ENCODE data around the gene SMIM35.

The SMIM35 gene

GRCh38 chr11:118084656-118085055 lies 2.1 kb downstream of the SMIM35 start (continued):
- TF ChIP-seq ZFP3 (tag by site-specific recombination; IDR thresholded peaks at IDR 0.05; ENCODE audit: low read depth), result no peak

GRCh38 chr11:118084247-118084646 lies 2.5 kb downstream of the SMIM35 start:
- ChIA-PET POLR2A (no interaction called here), CTCF (no interaction called here)
- no peaks in the 10 kb centered on the region for H3K36me3 ChIP-seq (ENCODE audit: control insufficient read depth in 2 of 2, insufficient read depth in 1 of 2, low read length in 2 of 2)
- no peak overlapping the region for H3K4me3 ChIP-seq (ENCODE audit: low read depth, low read length)
- no peak for TF ChIP-seq ZNF747 (tag by site-specific recombination; IDR thresholded peaks at IDR 0.05)
- no peak for TF ChIP-seq ZNF544 (tag by site-specific recombination; IDR thresholded peaks at IDR 0.05)
- no peak for TF ChIP-seq ZNF280C (tag by site-specific recombination; IDR thresholded peaks at IDR 0.05)
- TF ChIP-seq OVOL3 (tag by site-specific recombination; IDR thresholded peaks at IDR 0.05), result no peak
- no peak for TF ChIP-seq REPIN1 (tag by site-specific recombination; IDR thresholded peaks at IDR 0.05; ENCODE audit: low read depth)
- no peak for TF ChIP-seq PRDM1 (tag by site-specific recombination; IDR thresholded peaks at IDR 0.05)
- no peak for TF ChIP-seq ZBTB7A (tag by site-specific recombination; IDR thresholded peaks at IDR 0.05; ENCODE audit: low read depth)
- no peak for TF ChIP-seq ZNF701 (tag by site-specific recombination; IDR thresholded peaks at IDR 0.05)
- no peak for TF ChIP-seq FEZF1 (tag by site-specific recombination; IDR thresholded peaks at IDR 0.05)
- TF ChIP-seq KLF17 (tag by site-specific recombination; IDR thresholded peaks at IDR 0.05), result no peak
- H3K27ac ChIP-seq (ENCODE audit: extremely low read depth, low read depth, low read length), result no peak overlapping the region
- H3K9me3 ChIP-seq (ENCODE audit: control insufficient read depth, insufficient read depth, low read depth, low read length), result no peaks in the 10 kb centered on the region
- H3K4me1 ChIP-seq (ENCODE audit: control insufficient read depth, insufficient read depth, low read length), result no peaks in the 10 kb centered on the region

GRCh38 chr11:118082880-118083552 lies 3.7 kb downstream of the SMIM35 start:
- Histone ChIP-seq H3K4me3 (ENCODE audit: low read depth, low read length) (no peak overlapping the region), H3K4me1 (ENCODE audit: control insufficient read depth, insufficient read depth, low read length) (no peaks in the 10 kb centered on the region), H3K36me3 (ENCODE audit: control insufficient read depth in 2 of 2, insufficient read depth in 1 of 2, low read length in 2 of 2) (no peaks in the 10 kb centered on the region), H3K9me3 (ENCODE audit: control insufficient read depth, insufficient read depth, low read depth, low read length) (no peaks in the 10 kb centered on the region), H3K27ac (ENCODE audit: extremely low read depth, low read depth, low read length) (no peak overlapping the region)
- TF ChIP-seq ZNF645 (tag by site-specific recombination; IDR thresholded peaks at IDR 0.05) (no peak), SCRT2 (tag by site-specific recombination; IDR thresholded peaks at IDR 0.05) (no peak), HOXC10 (CRISPR knock-in tag; IDR thresholded peaks at IDR 0.05) (no peak), ZNF514 (tag by site-specific recombination; IDR thresholded peaks at IDR 0.05) (no peak), SALL2 (tag by site-specific recombination; IDR thresholded peaks at IDR 0.05; ENCODE audit: borderline replicate concordance) (no peak)
- ChIA-PET POLR2A (interaction anchor here (0.6 kb wide), 1 partner anchor 1043 kb away, joined by 3 read pairs; no protein-coding TSS in a partner anchor), CTCF (interaction anchor here (0.5 to 1.1 kb wide), 5 partner anchors 11 to 755 kb away, joined by 3 to 4 read pairs (median 3); partner anchors contain the start of gene CEP164)
